Measurements from ENCODE around the gene TUBB1.

GRCh38 chr20:59050437-59050836 is 31.2 kb downstream of the TUBB1 start:
- TF ChIP-seq, protein P1, sequence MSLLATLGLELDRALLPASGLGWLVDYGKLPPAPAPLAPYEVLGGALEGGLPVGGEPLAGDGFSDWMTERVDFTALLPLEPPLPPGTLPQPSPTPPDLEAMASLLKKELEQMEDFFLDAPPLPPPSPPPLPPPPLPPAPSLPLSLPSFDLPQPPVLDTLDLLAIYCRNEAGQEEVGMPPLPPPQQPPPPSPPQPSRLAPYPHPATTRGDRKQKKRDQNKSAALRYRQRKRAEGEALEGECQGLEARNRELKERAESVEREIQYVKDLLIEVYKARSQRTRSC (CRISPR knock-in tag; IDR thresholded peaks at IDR 0.05; ENCODE audit: low read depth) = no peak
- no peak for TF ChIP-seq NFKBIZ (CRISPR knock-in tag; IDR thresholded peaks at IDR 0.05)
- TF ChIP-seq TAF1 (CRISPR knock-in tag; IDR thresholded peaks at IDR 0.05) = no peak
- TF ChIP-seq YEATS2 (CRISPR knock-in tag; IDR thresholded peaks at IDR 0.05; ENCODE audit: borderline replicate concordance) = no peak
